ENCODE results near the gene TM4SF1.

- no peak for TF ChIP-seq CTCF (IDR thresholded peaks at IDR 0.05)
- TF ChIP-seq POLR2A (IDR thresholded peaks at IDR 0.05): no peak
Observed at GRCh38 chr3:149368201-149368673, 9.2 kb downstream of the TM4SF1 start.

Measured in Peyer's patch (tissue), 4 donors.